Measurements from ENCODE around the gene EP400.
"Not testable (repeated sequence)": the region's sequence is repeated elsewhere in the genome, so short reads cannot be mapped to it uniquely, and the experiment has no call there.

Gene EP400

GRCh38 chr12:131948713-131949430 is 870 bp upstream of the EP400 start:
- DNase-seq, result peak; percentile 80

- peak; percentile 60 for DNase-seq
Observed at GRCh38 chr12:131950182-131950913, 606 bp downstream of the EP400 start.

- not testable (repeated sequence) for DNase-seq
Observed at GRCh38 chr12:131953810-131954209, 4.1 kb downstream of the EP400 start.

GRCh38 chr12:131954460-131954859 is 4.7 kb downstream of the EP400 start:
- DNase-seq, result not testable (repeated sequence)

DNA sequence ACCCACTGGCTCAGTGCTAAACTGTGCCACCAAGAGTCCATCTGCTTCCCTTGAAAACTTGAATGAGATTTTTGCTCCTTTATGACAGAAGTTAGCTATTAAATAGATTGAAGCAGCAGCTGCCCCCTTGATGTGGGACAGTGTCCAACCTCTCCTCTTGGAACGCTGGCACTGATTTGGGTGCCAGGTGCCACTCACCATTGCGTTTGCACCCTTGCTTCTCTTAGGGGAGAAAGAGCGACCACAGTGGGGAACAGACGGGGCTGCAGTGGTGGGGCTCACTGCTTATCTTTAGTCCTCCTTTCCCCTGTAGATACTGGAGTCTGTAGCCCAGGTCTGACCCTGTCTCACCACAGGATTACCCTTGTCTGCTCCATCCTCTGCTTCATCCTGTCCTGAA is 9.4 kb downstream of the EP400 start:
- DNase-seq, result no peak

- no peak for DNase-seq
Observed at GRCh38 chr12:131959641-131960589, 10.2 kb downstream of the EP400 start.

GRCh38 chr12:131960590-131961325 is 11.0 kb downstream of the EP400 start:
- not testable (repeated sequence) for DNase-seq

GRCh38 chr12:131961328-131961727 is 11.6 kb downstream of the EP400 start:
- DNase-seq, result not testable (repeated sequence)

DNA sequence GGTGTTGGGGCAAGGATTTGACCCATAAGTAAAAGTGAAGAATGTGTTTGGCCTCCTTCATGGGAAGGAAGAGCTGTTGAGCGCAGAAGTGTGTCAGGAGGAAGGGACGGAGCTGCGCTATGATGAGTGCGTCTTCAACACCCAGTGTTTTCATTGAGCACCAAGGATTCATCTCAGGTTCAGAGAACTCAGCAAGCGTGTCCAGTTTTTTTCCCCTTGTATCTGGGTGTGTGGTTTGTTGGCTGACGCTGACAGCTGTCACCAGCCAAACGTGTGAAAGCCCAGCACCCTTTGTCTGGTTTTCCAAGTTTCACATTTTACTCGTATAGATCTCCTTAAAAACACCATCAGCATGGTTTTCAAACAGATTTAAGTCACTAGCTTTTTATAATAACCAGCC is 12.3 kb downstream of the EP400 start:
- DNase-seq, result no peak

- DNase-seq, result no peak
Observed at GRCh38 chr12:131963381-131963780, 13.6 kb downstream of the EP400 start.

DNA sequence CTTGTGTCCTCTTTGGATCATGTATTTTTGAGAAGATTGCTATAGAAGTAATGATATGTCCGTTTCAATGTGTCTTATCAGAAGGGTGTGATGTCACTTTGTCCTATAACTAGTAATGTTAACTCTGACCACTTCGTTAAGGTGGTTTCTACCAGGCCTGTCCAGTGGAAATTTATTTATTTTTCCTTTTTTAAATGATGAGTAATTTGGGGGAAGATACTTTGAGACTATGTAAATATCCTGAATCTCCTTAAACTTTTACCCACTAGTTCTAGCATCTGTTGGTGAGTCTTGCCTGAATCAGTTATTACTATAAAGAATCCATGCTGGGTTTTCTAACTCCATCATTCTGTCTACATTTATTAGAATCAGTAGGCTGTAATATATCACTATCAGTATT is 15.3 kb downstream of the EP400 start:
- no peak for DNase-seq

GRCh38 chr12:131971226-131971625 is 21.5 kb downstream of the EP400 start:
- no peak for DNase-seq

- no peak for DNase-seq
Observed at GRCh38 chr12:131975228-131975627, 25.5 kb downstream of the EP400 start.

DNA sequence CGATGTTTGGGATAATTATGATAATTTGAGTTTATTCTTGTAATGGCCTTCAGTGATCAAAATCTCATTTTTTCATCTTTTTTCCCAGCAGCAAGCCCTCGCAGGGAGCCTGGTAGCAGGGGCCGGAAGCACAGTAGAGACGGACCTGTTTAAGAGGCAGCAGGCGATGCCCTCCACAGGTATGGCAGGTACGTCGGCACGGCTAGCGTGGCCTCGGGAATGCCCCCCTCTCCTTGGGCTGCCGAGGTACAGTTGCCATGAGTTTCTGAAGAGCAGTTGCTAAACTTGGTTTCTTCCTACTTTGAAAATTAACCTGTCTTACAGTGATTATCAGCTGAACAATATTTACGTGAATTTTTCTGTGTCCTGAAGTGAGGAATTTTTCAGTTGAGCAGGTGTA is 29.9 kb downstream of the EP400 start:
- DNase-seq, result no peak

DNA sequence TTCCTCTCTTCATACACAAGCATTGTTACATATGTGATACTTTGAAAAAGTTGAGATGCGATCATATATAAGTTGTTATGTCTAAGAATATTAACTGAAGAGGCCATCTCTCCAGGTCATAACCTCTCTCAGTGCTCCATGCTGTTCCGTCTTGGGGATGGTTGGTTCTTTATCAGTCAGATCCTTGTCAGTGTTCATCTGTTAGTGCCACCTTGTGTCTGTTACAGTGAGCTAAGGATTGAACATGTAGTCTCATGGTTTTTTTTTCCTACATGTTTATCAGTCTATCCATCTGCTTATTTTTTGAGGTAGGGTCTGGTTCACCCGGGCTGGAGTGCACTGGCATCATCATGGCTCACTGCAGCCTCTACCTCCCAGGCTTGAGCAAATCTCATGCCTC is 30.5 kb downstream of the EP400 start:
- no peak for DNase-seq

DNA sequence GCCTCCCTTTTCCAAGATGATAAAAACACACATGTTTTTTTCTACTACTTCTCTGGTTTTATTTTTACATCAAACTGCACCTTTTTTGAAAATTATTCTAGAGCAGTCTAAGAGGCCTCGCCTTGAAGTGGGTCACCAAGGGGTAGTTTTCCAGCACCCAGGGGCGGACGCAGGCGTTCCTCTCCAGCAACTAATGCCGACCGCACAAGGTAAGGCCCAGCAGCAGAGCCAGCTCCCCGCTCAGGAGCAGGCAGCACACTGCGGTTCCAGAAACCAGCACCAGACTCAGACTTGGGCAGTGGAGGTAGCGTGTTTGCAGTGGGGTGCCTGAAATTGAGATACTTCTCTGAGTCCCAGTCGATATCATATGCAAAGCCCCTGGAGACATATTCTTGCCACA is 31.6 kb downstream of the EP400 start:
- no peak for DNase-seq

DNA sequence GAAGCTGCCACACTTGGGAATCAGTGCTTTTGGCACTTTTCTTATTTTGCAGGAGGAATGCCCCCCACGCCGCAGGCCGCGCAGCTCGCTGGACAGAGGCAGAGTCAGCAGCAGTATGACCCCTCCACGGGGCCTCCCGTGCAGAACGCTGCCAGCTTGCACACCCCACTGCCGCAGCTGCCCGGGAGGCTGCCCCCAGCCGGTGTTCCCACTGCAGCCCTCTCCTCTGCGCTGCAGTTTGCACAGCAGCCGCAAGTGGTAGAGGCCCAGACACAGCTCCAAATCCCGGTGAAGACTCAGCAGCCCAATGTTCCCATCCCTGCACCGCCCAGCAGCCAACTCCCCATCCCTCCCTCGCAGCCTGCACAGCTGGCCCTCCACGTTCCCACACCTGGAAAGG is 32.3 kb downstream of the EP400 start:
- no peak for DNase-seq

GRCh38 chr12:131983026-131983425 is 33.3 kb downstream of the EP400 start:
- no peak for DNase-seq

- DNase-seq, result no peak
Observed at GRCh38 chr12:131983554-131983953, 33.8 kb downstream of the EP400 start.

DNA sequence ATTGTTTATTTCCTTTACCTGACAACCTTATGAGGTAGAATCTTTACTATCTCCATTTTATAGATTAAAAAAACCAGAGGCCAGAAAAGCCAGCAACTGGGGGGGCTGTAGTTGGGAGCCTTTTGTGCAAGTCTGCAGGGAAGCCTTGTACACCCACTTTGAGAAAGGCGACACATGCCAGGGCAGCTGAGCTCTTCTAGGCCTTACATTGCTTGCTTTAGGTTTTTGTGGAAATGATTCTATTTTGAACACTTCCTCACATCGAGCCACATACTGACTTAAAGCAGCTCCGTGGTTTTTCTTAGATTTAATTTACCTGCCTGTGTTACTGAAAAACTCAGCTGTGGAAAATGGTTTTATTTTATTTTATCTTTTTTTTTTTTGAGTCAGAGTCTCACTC is 34.6 kb downstream of the EP400 start:
- DNase-seq, result no peak

DNA sequence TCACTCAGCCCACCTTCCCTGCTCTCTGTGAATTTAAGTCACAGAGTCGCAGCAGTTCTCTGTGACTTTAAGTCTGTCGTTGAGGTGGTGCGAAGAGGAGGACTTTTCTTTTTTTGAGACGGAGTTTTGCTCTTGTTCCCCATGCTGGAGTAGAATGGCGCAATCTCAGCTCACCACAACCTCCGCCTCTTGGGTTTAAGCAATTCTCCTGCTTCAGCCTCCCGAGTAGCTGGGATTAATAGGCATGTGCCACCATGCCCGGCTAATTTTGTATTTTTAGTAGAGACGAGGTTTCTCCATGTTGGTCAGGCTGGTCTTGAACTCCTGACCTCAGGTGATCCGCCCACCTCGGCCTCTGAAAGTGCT is 35.8 kb downstream of the EP400 start:
- not testable (repeated sequence) for DNase-seq

GRCh38 chr12:131986361-131986760 is 36.6 kb downstream of the EP400 start:
- DNase-seq, result no peak

GRCh38 chr12:131986910-131987309 is 37.2 kb downstream of the EP400 start:
- DNase-seq, result peak; percentile 9

Measured in OCI-M1 (cell line).